ENCODE results near the gene TNFRSF25.

TNFRSF25 gene

GRCh38 chr1:6414443-6414844 lies 51.5 kb downstream of the TNFRSF25 start:
- H3K4me3 ChIP-seq (IDR thresholded peaks at IDR 0.05; ENCODE audit: insufficient read depth, low read depth, low read length): no peak overlapping the region
- H3K9ac ChIP-seq: no peak overlapping the region
- peak; percentile 81 for TF ChIP-seq CTCF (conservative IDR thresholded peaks at IDR 0.05; ENCODE audit: low read depth, low read length)

GRCh38 chr1:6412896-6413295 lies 53.1 kb downstream of the TNFRSF25 start:
- Histone ChIP-seq H3K79me2 (ENCODE audit: insufficient read depth, low read depth) (no peaks in the 10 kb centered on the region), H2AFZ (ENCODE audit: low read depth) (no peak overlapping the region), H3K27ac (no peak overlapping the region), H3K9ac (no peak overlapping the region), H3K4me1 (ENCODE audit: low read depth, poor library complexity, severe bottlenecking) (peaks cover 11% of the 10 kb centered on the region), H3K36me3 (ENCODE audit: insufficient read depth) (no peaks in the 10 kb centered on the region), H3K4me3 (IDR thresholded peaks at IDR 0.05; ENCODE audit: insufficient read depth, low read depth, low read length) (no peak overlapping the region), H4K20me1 (ENCODE audit: insufficient read depth) (no peaks in the 10 kb centered on the region), H3K4me2 (no peak overlapping the region), H3K27me3 (ENCODE audit: insufficient read depth, low read depth) (peaks cover 33% of the 10 kb centered on the region; the same call in 1 of the 2 replicates)
- TF ChIP-seq CTCF (conservative IDR thresholded peaks at IDR 0.05; ENCODE audit: low read depth, low read length): no peak

More at GRCh38 chr1:6414443-6414844, 51.5 kb downstream of the TNFRSF25 start:
- Histone ChIP-seq H3K27ac (no peak overlapping the region), H2AFZ (ENCODE audit: low read depth) (peak overlapping the region; percentile 36; the same call in 1 of the 2 replicates), H3K4me1 (ENCODE audit: low read depth, poor library complexity, severe bottlenecking) (peaks cover 11% of the 10 kb centered on the region), H3K27me3 (ENCODE audit: insufficient read depth, low read depth) (peaks cover 44% of the 10 kb centered on the region), H4K20me1 (ENCODE audit: insufficient read depth) (no peaks in the 10 kb centered on the region), H3K4me2 (peak overlapping the region; percentile 86), H3K79me2 (ENCODE audit: insufficient read depth, low read depth) (no peaks in the 10 kb centered on the region), H3K36me3 (ENCODE audit: insufficient read depth) (no peaks in the 10 kb centered on the region)

Measured in KMS-11 (cell line).